HCT116 (cell line): ENCODE results near the gene DEPDC7. TPM values are rescaled to one million over a fixed set of nuclear protein-coding genes. Genes with fewer than 3 reads are reported as not detected.

Experiments
- ATAC-seq: fragments of 200-7000 bp; cut with Tn5 transposase; 2 replicates; pipeline ENCODE4 v1.9.1; 2020; ENCODE audit warnings: mild to moderate bottlenecking, moderate library complexity
- BruUV-seq: library from RNA; stranded (reverse); fragments of 400-500 nt; replicated peaks from 2 replicates; lab custom pipeline; 2021; lab: Mats Ljungman, UMichigan
- CTCF ChIA-PET: fragments of 300-600 bp; sonication (Branson Sonifier 250); formaldehyde crosslinking; loops from one replicate; lab custom pipeline; 2021; ENCODE audit warnings: antibody characterized with exemption; lab: Charles Lee
- POLR2A ChIA-PET: fragments of 300-600, 350-600 bp; sonication (Branson Sonifier 250); formaldehyde crosslinking; loops from one replicate; lab custom pipeline; 2021; ENCODE audit warnings: antibody characterized with exemption; lab: Charles Lee
- RAD21 ChIA-PET, 2 experiments: fragments of 300-600 bp; sonication (Branson Sonifier 250); formaldehyde crosslinking; loops; one replicate each; lab custom pipeline; 2023; ENCODE audit warnings: low total read pairs in 2 of 2; ENCODE audit not compliant: uncharacterized antibody in 2 of 2, unreplicated experiment in 2 of 2, low non-redundant PET in 1 of 2; lab: Charles Lee
- DNase-seq: peaks from one replicate; pipeline ENCODE4 v3.0.0-alpha.2; 2010; ENCODE audit warnings: low read depth, low spot score
- H2AFZ ChIP-seq: fragments of 200-600 bp; shearing (Covaris generic), sonication (generic); 2 replicates; pipeline ENCODE4 v1.6.1; 2017; ENCODE audit warnings: low read depth, mixed run types, mixed read lengths, antibody characterized with exemption, low read length; ENCODE audit not compliant: poor library complexity, severe bottlenecking
- H3K27ac ChIP-seq: 2 replicates; pipeline ENCODE4 v1.5.1; 2012; ENCODE audit warnings: low read depth, low read length
- H3K27me3 ChIP-seq: fragments of 200-600 bp; sonication (generic); 2 replicates; pipeline ENCODE4 v1.6.1; 2016; ENCODE audit warnings: mixed run types, low read length, mixed read lengths; ENCODE audit not compliant: insufficient read depth
- H3K36me3 ChIP-seq, 2 experiments: fragments of 200-500 bp in 1 of 2; fragments of 200-600 bp in 1 of 2; sonication (Bioruptor generic) in 1 of 2; sonication (generic) in 1 of 2; 2 replicates each; pipeline versions ENCODE4 v1.5.1 to v1.6.1; 2014 to 2016; ENCODE audit warnings: low read length in 2 of 2, inconsistent platforms in 1 of 2, mixed read lengths in 1 of 2, mixed run types in 1 of 2; ENCODE audit not compliant: insufficient read depth in 2 of 2, control insufficient read depth in 1 of 2
- H3K4me1 ChIP-seq, 2 experiments: fragments of 200-600 bp in 1 of 2; sonication (generic) in 1 of 2; 2 replicates each; pipeline versions ENCODE4 v1.5.1 to v1.6.1; 2012 to 2017; ENCODE audit warnings: low read length in 2 of 2, inconsistent platforms in 1 of 2, mild to moderate bottlenecking in 1 of 2, mixed read lengths in 1 of 2, mixed run types in 1 of 2, moderate library complexity in 1 of 2; ENCODE audit not compliant: insufficient read depth in 2 of 2, control insufficient read depth in 1 of 2
- H3K4me2 ChIP-seq: fragments of 200-600 bp; sonication (generic); 2 replicates; pipeline ENCODE4 v1.6.1; 2017; ENCODE audit warnings: mixed run types, low read length, mixed read lengths
- H3K4me3 ChIP-seq, 2 experiments: fragments of 200-600 bp in 1 of 2; sonication (generic) in 1 of 2; replicated peaks in 1 of 2; 2 replicates each; pipeline ENCODE4 v1.5.1; 2011 to 2016; ENCODE audit warnings: low read length in 2 of 2, control low read depth in 1 of 2, low read depth in 1 of 2, mild to moderate bottlenecking in 1 of 2, mixed read lengths in 1 of 2, mixed run types in 1 of 2
- H3K79me2 ChIP-seq: fragments of 200-600 bp; sonication (generic); 2 replicates; pipeline ENCODE4 v1.6.1; 2017; ENCODE audit warnings: mild to moderate bottlenecking, mixed run types, low read length, moderate library complexity, mixed read lengths; ENCODE audit not compliant: insufficient read depth
- H3K9ac ChIP-seq: fragments of 200-600 bp; sonication (generic); 2 replicates; pipeline ENCODE4 v1.6.1; 2016; ENCODE audit warnings: low read length, mixed read lengths
- H3K9me2 ChIP-seq: fragments of 200-600 bp; sonication (generic), shearing (Covaris generic); 2 replicates; pipeline ENCODE4 v1.6.1; 2017; ENCODE audit warnings: mixed run types, mild to moderate bottlenecking, moderate library complexity; ENCODE audit not compliant: insufficient read depth
- H3K9me3 ChIP-seq, 2 experiments: fragments of 200-500 bp in 1 of 2; fragments of 200-600 bp in 1 of 2; sonication (Bioruptor generic) in 1 of 2; sonication (generic) in 1 of 2; 2 replicates each; pipeline ENCODE4 v1.6.1; 2014 to 2017; ENCODE audit warnings: low read length in 2 of 2, mixed read lengths in 2 of 2, inconsistent platforms in 1 of 2, low read depth in 1 of 2, mild to moderate bottlenecking in 1 of 2, mixed run types in 1 of 2, moderate library complexity in 1 of 2; ENCODE audit not compliant: control insufficient read depth in 1 of 2, insufficient read depth in 1 of 2
- H4K20me1 ChIP-seq: fragments of 200-600 bp; sonication (generic), shearing (Covaris generic); 2 replicates; pipeline ENCODE4 v1.6.1; 2017; ENCODE audit warnings: mixed run types, mild to moderate bottlenecking, moderate library complexity; ENCODE audit not compliant: insufficient read depth
- ELF1 ChIP-seq: IDR thresholded peaks from 2 replicates; pipeline ENCODE4 v1.6.1; 2012; ENCODE audit warnings: low read depth, borderline replicate concordance
- EZH2 ChIP-seq: fragments of 200-600 bp; sonication (generic); IDR thresholded peaks from 2 replicates; pipeline ENCODE4 v1.6.1; 2017; ENCODE audit warnings: antibody characterized with exemption, mixed run types
- SP1 ChIP-seq: IDR thresholded peaks from 2 replicates; pipeline ENCODE4 v1.6.1; 2012; ENCODE audit warnings: low read depth
- ZFX ChIP-seq: fragments of 450-650 bp; IDR thresholded peaks from 2 replicates; pipeline ENCODE4 v1.6.1; 2017
- intact Hi-C: fragments of 100-400 bp; cut with micrococcal nuclease; formaldehyde crosslinking; loops from 2 replicates; pipeline ENCODE4 v1.10.0; 2022
- total RNA-seq: library from RNA; stranded (reverse); gene quantifications from one replicate; pipeline ENCODE4 v1.2.1, GENCODE V29; 2021; ENCODE audit not compliant: unreplicated experiment

Gene DEPDC7
- total RNA-seq, 1 experiment from 2014 or later: 7.3 TPM

DNA sequence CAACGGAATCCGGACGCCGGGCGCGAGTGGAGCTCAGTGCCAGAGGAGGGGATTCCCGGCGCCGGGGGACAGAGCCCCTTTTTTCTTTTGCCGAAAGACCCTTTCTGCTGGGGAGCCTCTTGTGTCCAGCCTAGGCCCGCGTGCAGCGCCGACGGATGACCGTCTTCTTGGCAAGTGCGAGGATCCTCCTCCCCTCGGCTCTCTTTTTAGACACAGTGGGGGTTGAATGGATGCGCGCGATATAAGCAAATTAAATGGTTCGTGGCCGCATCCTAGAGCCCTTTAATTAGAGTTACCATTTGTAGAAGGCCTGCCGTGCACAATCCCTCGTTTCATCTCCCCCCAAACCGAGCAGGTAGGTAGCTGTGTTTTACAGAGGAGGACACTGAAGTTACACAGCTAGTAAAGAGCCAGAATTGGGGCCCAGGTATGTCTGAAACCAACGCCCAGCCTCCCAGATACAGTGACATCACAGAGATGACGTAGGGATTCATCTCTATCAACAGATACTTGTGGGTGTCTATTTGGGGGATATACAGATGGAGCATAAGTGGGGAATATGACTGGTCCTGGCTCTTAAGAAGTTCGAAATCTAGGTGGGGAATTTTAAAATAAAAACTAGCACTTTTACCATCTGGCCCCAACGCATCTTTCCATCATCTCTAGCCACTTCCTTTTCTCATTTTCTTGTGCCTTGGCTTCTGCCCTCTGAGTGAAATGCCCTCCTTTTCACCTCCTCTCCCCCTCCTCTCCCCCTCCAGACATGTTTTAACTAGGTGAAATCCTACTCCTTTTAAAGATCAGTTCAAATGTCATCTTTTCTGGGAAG is 24.6 kb downstream of the DEPDC7 start:
- Histone ChIP-seq H3K27ac (peak overlapping the region; percentile 89), H3K4me2 (peak overlapping the region; percentile 87), H3K4me1 (peaks cover 2 to 29% of the 10 kb centered on the region in 2 experiments; a peak in 3 of 4 replicates), H3K9me3 (no peaks in the 10 kb centered on the region), H3K36me3 (no peaks in the 10 kb centered on the region), H3K4me3 (peak overlapping the region; percentile 75 to 77), H3K9ac (peak overlapping the region; percentile 74), H3K79me2 (no peaks in the 10 kb centered on the region), H3K9me2 (no peaks in the 10 kb centered on the region), H3K27me3 (no peaks in the 10 kb centered on the region), H4K20me1 (no peaks in the 10 kb centered on the region), H2AFZ (peak overlapping the region; percentile 51)
- POLR2A ChIA-PET: interaction anchor here (0.7 to 1.9 kb wide), 3 partner anchors 18 to 24 kb away, joined by 3 to 8 read pairs (median 5); partner anchors contain the start of gene DEPDC7
- TF ChIP-seq ZFX (0 out of 2 replicates have a peak, but pooled peaks have one; percentile 2), ELF1 (no peak)
- intact Hi-C loops: no loop called here
- ATAC-seq: peak; percentile 12
- BruUV-seq: no TSS peak
- RAD21 ChIA-PET: no interaction called here
- CTCF ChIA-PET: interaction anchor here (0.9 kb wide), 1 partner anchor 25 kb away, joined by 3 read pairs; no protein-coding TSS in a partner anchor
- DNase-seq: no peak

DNA sequence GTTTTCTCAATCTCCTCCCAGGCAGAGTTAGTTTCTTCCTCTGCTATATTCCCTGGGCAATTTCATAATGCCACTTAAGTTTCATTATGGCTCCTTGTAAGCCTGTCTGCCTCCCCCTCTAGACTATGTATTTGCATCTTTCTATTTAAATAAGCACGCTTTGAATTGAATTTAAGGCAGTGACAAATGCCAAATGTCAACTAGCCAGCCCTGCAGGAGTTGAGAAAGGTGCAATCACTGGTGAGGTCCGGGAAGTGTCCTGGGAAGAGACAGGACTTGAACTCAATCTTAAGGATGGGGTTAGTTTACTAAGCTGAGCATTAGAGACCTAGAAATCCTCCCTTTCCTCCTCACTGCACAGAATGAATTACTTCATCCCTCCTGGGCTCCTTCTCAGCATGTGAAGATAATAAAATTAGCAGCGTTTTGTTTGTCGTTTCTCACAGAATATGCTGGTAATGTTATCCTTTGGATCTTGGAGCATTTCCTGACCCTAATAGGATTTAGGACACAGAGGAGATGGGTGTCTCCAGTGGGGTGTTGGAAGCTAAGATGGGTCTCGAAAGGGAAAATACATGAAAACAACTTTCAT is 25.3 kb downstream of the DEPDC7 start:
- peaks cover 9 to 34% of the 10 kb centered on the region in 2 experiments for H3K4me1 ChIP-seq
- H3K4me3 ChIP-seq: peak overlapping the region in 1 of 2 experiments; percentile 75; a peak in 2 of 4 replicates

More for the DNA sequence above, 25.3 kb downstream of the DEPDC7 start:
- no peaks in the 10 kb centered on the region for H3K27me3 ChIP-seq
- ChIA-PET CTCF (no interaction called here), RAD21 (no interaction called here), POLR2A (no interaction called here)
- no peak overlapping the region for H2AFZ ChIP-seq
- H3K9me2 ChIP-seq: no peaks in the 10 kb centered on the region
- no peaks in the 10 kb centered on the region for H4K20me1 ChIP-seq
- no peaks in the 10 kb centered on the region for H3K36me3 ChIP-seq
- H3K27ac ChIP-seq: no peak overlapping the region
- BruUV-seq: TSS peak; percentile 42
- H3K9me3 ChIP-seq: no peaks in the 10 kb centered on the region
- H3K9ac ChIP-seq: 0 out of 2 replicates have a peak overlapping the region, but pooled peaks have one; percentile 74
- ATAC-seq (no peak), DNase-seq (no peak)
- H3K79me2 ChIP-seq: no peaks in the 10 kb centered on the region
- TF ChIP-seq SP1 (no peak), EZH2 (no peak)
- intact Hi-C loops: no loop called here
- H3K4me2 ChIP-seq: peak overlapping the region; percentile 87
